A549 (cell line): ENCODE measurements around the gene SEC31A. TPM values are rescaled to one million over a fixed set of nuclear protein-coding genes. Genes with fewer than 3 reads are reported as not detected.

Source experiments
- ATAC-seq, 2 experiments: fragments of 200-7000 bp in 1 of 2; fragments of >200 bp in 1 of 2; cut with Nextera tagmentation in 1 of 2; cut with Tn5 transposase in 1 of 2; 3 replicates each; pipeline versions ENCODE4 v1.8.0 to v1.9.1; 2018 to 2020; ENCODE audit warnings: mild to moderate bottlenecking in 1 of 2, moderate library complexity in 1 of 2
- CTCF ChIA-PET: fragments of 300-600 bp; sonication (Branson Sonifier 250); formaldehyde crosslinking; extraction: SDS; loops from one replicate; lab custom pipeline; 2021; ENCODE audit warnings: antibody characterized with exemption, inconsistent platforms; lab: Yijun Ruan, JAX
- POLR2A ChIA-PET: fragments of 350-600 bp; formaldehyde crosslinking; extraction: SDS; loops from one replicate; lab custom pipeline; 2021; ENCODE audit warnings: antibody characterized with exemption, inconsistent platforms; lab: Yijun Ruan, JAX
- DNase-seq, 2 experiments: peaks; one replicate each; pipeline versions ENCODE4 v3.0.0 to v3.0.0-alpha.2; 2011 to 2016; ENCODE audit warnings: low read depth in 1 of 2, low spot score in 1 of 2
- FAIRE-seq: peaks from 2 replicates; lab custom pipeline; 2011; peaks lifted over from hg19 to GRCh38; lab: Jason Lieb, UNC
- H3K27ac ChIP-seq, 2 experiments: fragments of >200 bp; sonication (Bioruptor Twin); formaldehyde crosslinking; 3 replicates each; pipeline ENCODE4 v1.5.1; 2016 to 2017
- H3K4me1 ChIP-seq: fragments of >200 bp; sonication (Bioruptor Twin); formaldehyde crosslinking; 3 replicates; pipeline ENCODE4 v1.6.1; 2016
- H3K4me2 ChIP-seq: fragments of >200 bp; sonication (Bioruptor Twin); formaldehyde crosslinking; 3 replicates; pipeline ENCODE4 v1.6.1; 2016
- H3K4me3 ChIP-seq: fragments of >200 bp; sonication (Bioruptor Twin); formaldehyde crosslinking; 3 replicates; pipeline ENCODE4 v1.5.1; 2016
- H3K9me3 ChIP-seq: fragments of >200 bp; sonication (Bioruptor Twin); formaldehyde crosslinking; 3 replicates; pipeline ENCODE4 v1.6.1; 2016
- CBX2 ChIP-seq: fragments of 200-600 bp; sonication (generic); IDR thresholded peaks from 2 replicates; pipeline ENCODE4 v1.6.1; 2016; ENCODE audit warnings: low read depth, mild to moderate bottlenecking, borderline replicate concordance
- CHD2 ChIP-seq: fragments of 150-350 bp; IDR thresholded peaks from 2 replicates; pipeline ENCODE4 v1.6.1; 2014; ENCODE audit warnings: low read length; ENCODE audit not compliant: partially characterized antibody
- CTCF ChIP-seq: fragments of >200 bp; sonication (Bioruptor Twin); formaldehyde crosslinking; IDR thresholded peaks from 3 replicates; pipeline ENCODE4 v1.5.1; 2016
- EHF ChIP-seq: fragments of 250-450 bp; sonication (Bioruptor Pico); IDR thresholded peaks from 2 replicates; pipeline ENCODE4 v1.5.0; 2020; ENCODE audit warnings: mild to moderate bottlenecking
- ELK1 ChIP-seq: fragments of 150-350 bp; IDR thresholded peaks from 2 replicates; pipeline ENCODE4 v1.6.1; 2014; ENCODE audit warnings: low read depth, mild to moderate bottlenecking, low read length
- EP300 ChIP-seq, 2 experiments: fragments of >200 bp; sonication (Bioruptor Twin); formaldehyde crosslinking; IDR thresholded peaks; 2 replicates in 1 of 2; 3 replicates in 1 of 2; pipeline ENCODE4 v1.6.1; 2016 to 2017
- GATA3 ChIP-seq: IDR thresholded peaks from 2 replicates; pipeline ENCODE4 v1.6.1; 2012; ENCODE audit warnings: borderline replicate concordance
- HES2 ChIP-seq: fragments of >200 bp; sonication (Bioruptor Twin); formaldehyde crosslinking; IDR thresholded peaks from 2 replicates; pipeline ENCODE4 v1.6.1; 2016
- KDM1A ChIP-seq: fragments of 200-600 bp; sonication (generic); IDR thresholded peaks from 2 replicates; pipeline ENCODE4 v1.6.1; 2016; ENCODE audit warnings: low read depth, mild to moderate bottlenecking
- MAFK ChIP-seq: fragments of 450-650 bp; IDR thresholded peaks from 2 replicates; pipeline ENCODE4 v1.6.1; 2014; ENCODE audit not compliant: partially characterized antibody
- NR3C1 ChIP-seq: fragments of >200 bp; sonication (Bioruptor Twin); formaldehyde crosslinking; IDR thresholded peaks from 3 replicates; pipeline ENCODE4 v1.6.1; 2017
- PHF8 ChIP-seq: fragments of 200-600 bp; sonication (generic); IDR thresholded peaks from 2 replicates; pipeline ENCODE4 v1.6.1; 2016; ENCODE audit warnings: low read depth, mild to moderate bottlenecking, antibody characterized with exemption, moderate library complexity, borderline replicate concordance
- POLR2AphosphoS2 ChIP-seq: conservative IDR thresholded peaks from 2 replicates; pipeline ENCODE4 v1.6.1; 2012; ENCODE audit warnings: low read length, improper control_type of control experiment, inconsistent platforms
- RAD21 ChIP-seq, 2 experiments: fragments of >200 bp in 1 of 2; sonication (Bioruptor Twin) in 1 of 2; formaldehyde crosslinking in 1 of 2; IDR thresholded peaks in 1 of 2; conservative IDR thresholded peaks in 1 of 2; 2 replicates in 1 of 2; 3 replicates in 1 of 2; pipeline ENCODE4 v1.6.1; 2012 to 2018; ENCODE audit warnings: inconsistent platforms in 1 of 2
- RARB ChIP-seq: fragments of 250-450 bp; sonication (Bioruptor Pico); IDR thresholded peaks from 2 replicates; pipeline ENCODE4 v1.8.0; 2021; ENCODE audit warnings: mild to moderate bottlenecking, moderate library complexity
- RNF2 ChIP-seq: fragments of 200-600 bp; sonication (generic); IDR thresholded peaks from 2 replicates; pipeline ENCODE4 v1.6.1; 2016; ENCODE audit warnings: low read depth, mild to moderate bottlenecking, antibody characterized with exemption, moderate library complexity, borderline replicate concordance
- USF2 ChIP-seq: fragments of 450-650 bp; IDR thresholded peaks from 2 replicates; pipeline ENCODE4 v1.6.1; 2014; ENCODE audit warnings: antibody characterized with exemption
- ZC3H11A ChIP-seq: fragments of 450-650 bp; IDR thresholded peaks from 2 replicates; pipeline ENCODE4 v1.6.1; 2014; ENCODE audit warnings: antibody characterized with exemption, mild to moderate bottlenecking
- ZSCAN20 ChIP-seq: fragments of 250-450 bp; sonication (Bioruptor Pico); IDR thresholded peaks from 2 replicates; pipeline ENCODE4 v1.8.0; 2022; ENCODE audit warnings: mild to moderate bottlenecking, moderate library complexity
- WGBS: methylation state at CpG from one replicate; pipeline ENCODE4 v1.1.6; 2017; ENCODE audit errors: missing lambda C conversion rate; 5-methylcytosine and 5-hydroxymethylcytosine counted together
- polyA plus RNA-seq, 4 experiments: library from polyadenylated mRNA; depleted of rRNA in 3 of 4; stranded (reverse); fragments of >200 nt; fragmentation: RNase III in 1 of 4; extraction: RNeasy Plus Mini Kit Qiagen cat#74134 plus additional on column Dnase treatment in 1 of 4; gene quantifications; 2 replicates in 3 of 4; 3 replicates in 1 of 4; pipeline ENCODE4 v1.2.3, GENCODE V29; 2011 to 2017

Gene SEC31A
- polyA plus RNA-seq, 2 of the 4 experiments (the other 2 are of a cell fraction), result 67.8 to 127 TPM

- ChIA-PET POLR2A (no interaction called here), CTCF (interaction anchor here (0.6 kb wide), 1 partner anchor 1932 kb away, joined by 4 read pairs; no protein-coding TSS in a partner anchor)
- H3K9me3 ChIP-seq, result no peaks in the 10 kb centered on the region
- H3K4me3 ChIP-seq, result no peak overlapping the region
- peaks cover 21% of the 10 kb centered on the region for H3K4me1 ChIP-seq
- ATAC-seq, result no peak
- no peak for FAIRE-seq
- 81% methylated on average over 5 of the region's 5 CpGs for WGBS
- TF ChIP-seq RAD21 (conservative IDR thresholded peaks at IDR 0.05 in 1 of 2, IDR thresholded peaks at IDR 0.05 in 1 of 2), result no peak
- TF ChIP-seq RARB (CRISPR knock-in tag), result no peak
- no peak for TF ChIP-seq POLR2AphosphoS2
- no peak for TF ChIP-seq USF2
- no peak for TF ChIP-seq EP300 (IDR thresholded peaks at IDR 0.05)
- no peak for TF ChIP-seq MAFK
- no peak overlapping the region for H3K27ac ChIP-seq
- no peak overlapping the region for H3K4me2 ChIP-seq
- DNase-seq, result no peak
Observed at GRCh38 chr4:82776925-82777542, 113.9 kb downstream of the SEC31A start.

DNA sequence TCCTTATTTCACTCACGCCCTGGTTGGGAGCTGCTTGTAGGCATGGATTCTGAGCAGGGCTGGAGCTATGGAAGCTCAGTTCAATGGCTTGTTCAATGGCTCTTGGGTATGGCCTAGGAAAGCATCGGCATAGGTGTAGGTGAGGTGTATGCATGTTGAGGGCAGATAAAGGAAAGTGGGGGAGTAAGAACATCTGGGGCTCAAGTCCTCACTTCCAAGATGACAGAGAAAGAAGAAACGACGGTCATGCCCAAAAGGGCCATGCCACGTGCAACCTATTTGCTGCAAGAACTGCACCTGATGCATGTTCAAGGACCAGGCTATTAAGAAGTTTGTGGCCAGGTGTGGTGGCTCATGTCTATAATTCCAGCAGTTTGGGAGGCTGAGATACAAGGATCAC, 115.7 kb downstream of the SEC31A start:
- 93% methylated on average over 5 of the region's 5 CpGs for WGBS
- POLR2A ChIA-PET, result no interaction called here
- Histone ChIP-seq H3K4me3 (no peak overlapping the region), H3K4me1 (peaks cover 3% of the 10 kb centered on the region)
- no peak for DNase-seq
- TF ChIP-seq CBX2, result no peak
- TF ChIP-seq RNF2, result no peak
- no peak for TF ChIP-seq EP300 (IDR thresholded peaks at IDR 0.05)
- no peak for TF ChIP-seq EHF (CRISPR knock-in tag)
- TF ChIP-seq CTCF, result no peak
- TF ChIP-seq ZSCAN20 (CRISPR knock-in tag), result no peak
- TF ChIP-seq NR3C1, result no peak
- no peak for TF ChIP-seq ELK1
- no peak for TF ChIP-seq KDM1A
- TF ChIP-seq HES2, result no peak
- no peak for TF ChIP-seq GATA3
- TF ChIP-seq PHF8, result no peak
- no peak for TF ChIP-seq ZC3H11A
- TF ChIP-seq, all 56 proteins: peak for 0
- CTCF ChIA-PET, result interaction anchor here (0.6 to 1.1 kb wide), 2 partner anchors 16 to 41 kb away, joined by 3 read pairs; no protein-coding TSS in a partner anchor
- no peak for ATAC-seq
- no peak for FAIRE-seq
- H3K9me3 ChIP-seq, result no peaks in the 10 kb centered on the region
- H3K27ac ChIP-seq, result no peak overlapping the region
- H3K4me2 ChIP-seq, result no peak overlapping the region

- TF ChIP-seq EP300 (IDR thresholded peaks at IDR 0.05) (no peak), CHD2 (no peak)
- 69% methylated on average over 3 of the region's 3 CpGs for WGBS
- ATAC-seq (no peak), FAIRE-seq (no peak), DNase-seq (no peak)
- POLR2A ChIA-PET, result no interaction called here
- Histone ChIP-seq H3K4me3 (no peak overlapping the region), H3K27ac (no peak overlapping the region), H3K9me3 (no peaks in the 10 kb centered on the region), H3K4me2 (no peak overlapping the region), H3K4me1 (no peaks in the 10 kb centered on the region)
- CTCF ChIA-PET, result interaction anchor here (0.6 to 1.1 kb wide), 2 partner anchors 15 to 40 kb away, joined by 3 read pairs; no protein-coding TSS in a partner anchor
Observed at GRCh38 chr4:82774711-82775171, 116.2 kb downstream of the SEC31A start.
